HL-60/S4 treated with retinoic acid at 250 ng/mL for 4 days and 3 days (cell line): ENCODE data around the gene ACKR4.
"Not testable (repeated sequence)": the region's sequence is repeated elsewhere in the genome, so short reads cannot be mapped to it uniquely, and the experiment has no call there.

Experiments used
- in situ Hi-C: fragments of 300-500 bp; cut with MboI; formaldehyde crosslinking; loops from 2 replicates; pipeline ENCODE4 v1.7.0; 2022; ENCODE audit warnings: low sequenced_read_pairs

ACKR4 gene

DNA sequence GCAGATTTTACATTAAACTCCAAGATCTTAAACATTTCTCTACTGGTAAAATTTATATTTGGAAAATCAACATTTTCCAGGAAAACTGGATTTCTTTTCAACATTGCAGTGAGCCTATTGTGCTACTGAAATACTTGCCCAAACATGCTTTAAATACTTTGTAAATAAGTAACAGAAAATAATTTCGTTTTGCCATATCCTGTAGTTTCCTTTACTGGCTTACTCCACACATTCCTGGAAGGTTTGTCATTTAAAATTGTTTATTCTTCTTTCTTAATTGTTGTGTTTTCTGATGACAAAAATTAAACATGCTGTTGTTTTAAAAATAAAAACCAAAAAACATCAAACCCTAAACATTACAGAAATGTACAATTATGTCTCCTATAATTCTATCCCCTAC is 40.5 kb downstream of the ACKR4 start:
- in situ Hi-C loops = loop anchor here (10.0 kb wide), 1 partner anchor 93 kb away; no protein-coding TSS in a partner anchor

DNA sequence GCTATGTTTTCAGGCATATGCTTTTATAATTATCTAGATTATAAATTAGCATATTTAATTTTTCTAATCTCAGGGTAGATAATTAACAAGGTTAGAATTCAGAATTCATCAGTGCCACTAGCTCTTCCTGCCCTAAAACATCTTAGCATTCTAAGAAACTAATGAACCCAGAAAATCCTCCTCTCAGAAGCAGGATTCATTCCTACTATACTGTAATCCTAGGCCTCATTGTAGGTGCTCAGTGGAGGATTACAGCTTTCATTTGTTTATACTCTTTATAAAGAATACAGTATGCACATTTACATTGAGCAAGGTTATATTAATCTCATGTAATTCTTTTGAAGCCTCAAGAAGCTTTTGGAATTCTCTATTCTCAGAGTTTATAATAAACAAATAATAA is 41.6 kb downstream of the ACKR4 start:
- in situ Hi-C loops = loop anchor here (10.0 kb wide), 1 partner anchor 94 kb away; no protein-coding TSS in a partner anchor

DNA sequence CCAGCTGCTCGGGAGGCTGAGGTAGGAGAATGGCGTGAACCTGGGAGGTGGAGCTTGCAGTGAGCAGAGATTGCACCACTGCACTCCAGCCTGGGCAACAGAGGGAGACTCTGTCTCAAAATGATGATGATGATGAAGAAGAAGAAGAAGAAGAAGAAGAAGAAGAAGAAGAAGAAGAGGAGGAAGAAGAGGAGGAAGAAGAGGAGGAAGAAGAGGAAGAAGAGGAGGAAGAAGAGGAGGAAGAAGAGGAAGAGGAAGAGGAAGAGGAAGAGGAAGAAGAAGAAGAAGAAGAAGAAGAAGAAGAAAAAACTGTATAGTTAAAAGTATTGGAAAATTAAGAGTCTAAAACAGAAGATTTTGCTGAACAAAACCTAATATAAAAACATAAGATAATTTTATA is 44.4 kb downstream of the ACKR4 start:
- in situ Hi-C loops = not testable (repeated sequence)

DNA sequence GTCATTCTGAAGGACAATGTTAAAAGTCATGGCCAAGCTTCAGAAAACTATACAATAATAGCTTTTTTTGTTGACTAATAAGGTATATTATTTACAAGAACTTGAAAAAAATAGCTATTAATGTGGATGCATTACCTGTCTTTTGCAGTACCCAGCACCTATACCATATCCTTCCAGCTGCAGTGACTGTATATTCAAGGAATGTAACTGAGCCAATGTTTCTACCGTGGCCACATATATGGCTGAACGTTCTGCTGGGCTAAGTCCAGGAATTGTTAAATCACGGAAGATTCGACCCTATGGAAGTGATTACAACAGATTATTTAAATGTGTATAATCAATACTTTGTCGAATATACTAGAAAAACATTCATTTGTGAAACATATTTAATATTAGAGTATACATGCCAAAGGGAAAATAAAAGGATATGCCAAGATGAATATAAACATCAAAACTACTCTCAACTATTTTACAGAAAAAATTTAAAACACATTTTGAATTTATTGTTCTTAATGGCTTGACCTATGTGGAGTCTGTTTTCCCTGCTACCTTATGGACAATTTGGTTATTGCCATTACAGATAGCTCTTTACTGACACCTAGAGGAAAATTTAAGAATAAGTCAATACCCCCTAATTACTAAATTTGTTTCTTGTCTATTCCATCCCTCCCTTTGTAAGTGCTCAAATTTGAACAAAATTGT is 44.9 kb downstream of the ACKR4 start:
- in situ Hi-C loops = no loop called here

DNA sequence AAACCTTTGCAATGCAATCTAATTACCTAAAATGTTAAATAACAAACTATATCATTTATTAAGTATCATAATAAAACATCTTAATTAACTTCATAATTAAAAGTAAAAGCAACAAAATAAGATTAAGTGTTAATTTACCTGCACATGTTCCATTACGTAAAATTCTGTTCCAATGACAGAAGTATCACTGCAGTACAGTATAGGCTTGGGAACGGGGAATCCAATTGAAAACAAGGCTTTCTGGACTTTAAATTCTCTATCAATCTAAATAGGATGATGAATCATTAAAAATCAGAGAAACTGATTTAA is 45.4 kb downstream of the ACKR4 start:
- in situ Hi-C loops = no loop called here

DNA sequence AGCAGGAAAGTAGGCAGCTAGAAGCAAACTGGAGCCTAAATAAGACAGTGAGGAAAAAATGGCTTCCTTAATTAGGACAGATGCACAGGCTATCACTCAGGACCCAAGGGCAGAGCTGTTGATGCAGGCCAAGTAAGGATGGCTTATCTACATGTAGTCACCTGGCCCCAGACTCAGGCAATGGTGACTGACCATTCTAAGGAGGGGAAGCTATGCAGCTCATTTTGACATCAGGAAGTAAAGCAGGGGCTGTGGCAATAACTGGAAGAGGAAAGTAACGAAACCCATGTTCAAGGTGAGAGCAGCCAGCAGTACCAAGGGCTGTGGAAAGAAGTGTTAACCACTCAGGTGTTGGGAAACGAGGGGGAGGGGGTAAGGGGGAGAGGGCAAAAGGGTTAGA is 46.3 kb downstream of the ACKR4 start:
- in situ Hi-C loops = no loop called here

DNA sequence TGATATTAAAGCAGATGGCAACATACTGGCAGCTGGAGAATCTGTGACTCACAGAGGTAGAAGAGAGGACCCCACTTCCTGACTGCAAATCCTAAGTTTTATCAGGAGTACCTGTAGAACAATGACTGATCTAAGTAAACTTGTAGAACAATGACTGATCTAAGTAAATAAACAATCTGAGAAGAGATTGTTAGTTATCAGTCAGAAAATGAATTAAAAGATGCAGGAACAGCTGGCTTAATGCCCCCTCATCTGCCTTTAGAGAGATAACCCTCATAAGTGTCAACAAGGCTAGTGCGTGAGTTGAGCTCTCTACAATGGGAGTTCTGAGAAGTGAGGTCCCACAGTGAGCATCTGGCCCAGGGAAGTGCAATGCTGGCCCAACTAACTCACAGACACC is 48.0 kb downstream of the ACKR4 start:
- in situ Hi-C loops = no loop called here

DNA sequence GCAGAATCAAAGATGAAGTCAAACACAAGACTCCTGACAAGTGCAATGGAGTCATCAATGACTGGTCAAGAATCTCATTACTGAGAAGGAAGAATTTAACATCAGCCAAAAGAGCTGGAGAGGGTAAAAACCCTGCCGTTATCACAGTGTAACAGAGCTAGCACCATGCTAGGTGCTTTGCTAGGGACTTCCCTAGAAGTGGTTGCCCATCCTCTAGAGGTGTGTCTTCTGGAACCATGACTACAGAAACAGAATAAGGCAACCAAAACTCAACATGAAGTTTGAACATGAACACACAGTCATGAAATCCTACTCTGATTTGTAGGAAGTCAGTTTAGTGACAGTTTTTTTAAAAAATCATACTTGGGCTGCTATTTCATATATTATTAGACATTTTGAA is 53.1 kb downstream of the ACKR4 start:
- in situ Hi-C loops = no loop called here
